COLO668 (cell line): ENCODE data around the gene COL9A1.

Experiments used
- DNase-seq: peaks from one replicate; lab custom pipeline; 2025; ENCODE audit not compliant: unreplicated experiment; lab: John Stamatoyannopoulos, UW

The COL9A1 gene

GRCh38 chr6:70289299-70289698 is 13.6 kb downstream of the COL9A1 start:
- DNase-seq: no peak

GRCh38 chr6:70286905-70287304 is 16.0 kb downstream of the COL9A1 start:
- DNase-seq: no peak

- DNase-seq: no peak
Observed at GRCh38 chr6:70285201-70285600, 17.7 kb downstream of the COL9A1 start.

- no peak for DNase-seq
Observed at GRCh38 chr6:70282919-70283461, 19.9 kb downstream of the COL9A1 start.

GRCh38 chr6:70282312-70282918 is 20.5 kb downstream of the COL9A1 start:
- no peak for DNase-seq

GRCh38 chr6:70281923-70282311 is 21.0 kb downstream of the COL9A1 start:
- DNase-seq: no peak

GRCh38 chr6:70280400-70280853 is 22.5 kb downstream of the COL9A1 start:
- DNase-seq: peak; percentile 92

GRCh38 chr6:70277470-70277869 is 25.4 kb downstream of the COL9A1 start:
- no peak for DNase-seq

GRCh38 chr6:70274338-70274737 is 28.5 kb downstream of the COL9A1 start:
- no peak for DNase-seq

- no peak for DNase-seq
Observed at GRCh38 chr6:70272071-70272470, 30.8 kb downstream of the COL9A1 start.

GRCh38 chr6:70270287-70271005 is 32.4 kb downstream of the COL9A1 start:
- peak; percentile 4 for DNase-seq

GRCh38 chr6:70266142-70266541 is 36.7 kb downstream of the COL9A1 start:
- DNase-seq: no peak

GRCh38 chr6:70264306-70264705 is 38.6 kb downstream of the COL9A1 start:
- no peak for DNase-seq

- no peak for DNase-seq
Observed at GRCh38 chr6:70258483-70258882, 44.4 kb downstream of the COL9A1 start.

- no peak for DNase-seq
Observed at GRCh38 chr6:70257768-70258273, 45.1 kb downstream of the COL9A1 start.

GRCh38 chr6:70254784-70255183 is 48.1 kb downstream of the COL9A1 start:
- DNase-seq: no peak

- no peak for DNase-seq
Observed at GRCh38 chr6:70253923-70254322, 49.0 kb downstream of the COL9A1 start.

- DNase-seq: no peak
Observed at GRCh38 chr6:70252604-70253003, 50.3 kb downstream of the COL9A1 start.

- DNase-seq: no peak
Observed at GRCh38 chr6:70246118-70246517, 56.8 kb downstream of the COL9A1 start.

GRCh38 chr6:70241991-70242420 is 60.9 kb downstream of the COL9A1 start:
- no peak for DNase-seq

- DNase-seq: no peak
Observed at GRCh38 chr6:70241031-70241430, 61.9 kb downstream of the COL9A1 start.

- no peak for DNase-seq
Observed at GRCh38 chr6:70236343-70236742, 66.5 kb downstream of the COL9A1 start.
